Mesenchymal stem cell (in vitro differentiated cells and primary cell): ENCODE results near the gene ASAP2.

ENCODE experiments used
- DNase-seq: peaks from one replicate; pipeline ENCODE4 v3.0.0-alpha.2; 2013
- H2AFZ ChIP-seq: one replicate; pipeline ENCODE4 v1.6.1; 2013; ENCODE audit warnings: low read depth, mild to moderate bottlenecking, control low read depth, inconsistent platforms, low read length, moderate library complexity
- H2AK5ac ChIP-seq: 2 replicates; pipeline ENCODE4 v1.6.1; 2013; ENCODE audit warnings: low read length, moderate library complexity, mild to moderate bottlenecking, inconsistent platforms; ENCODE audit not compliant: severe bottlenecking
- H2BK120ac ChIP-seq: one replicate; pipeline ENCODE4 v1.6.1; 2013; ENCODE audit warnings: low read depth, mild to moderate bottlenecking, inconsistent platforms, low read length, moderate library complexity
- H2BK12ac ChIP-seq, 2 experiments: one replicate each; pipeline ENCODE4 v1.6.1; 2013; ENCODE audit warnings: inconsistent platforms in 2 of 2, low read length in 2 of 2, mild to moderate bottlenecking in 2 of 2, moderate library complexity in 2 of 2, control low read depth in 1 of 2
- H2BK15ac ChIP-seq: one replicate; pipeline ENCODE4 v1.6.1; 2013; ENCODE audit warnings: mild to moderate bottlenecking, low read depth, inconsistent platforms; ENCODE audit not compliant: poor library complexity, severe bottlenecking
- H2BK5ac ChIP-seq: 2 replicates; pipeline ENCODE4 v1.6.1; 2013; ENCODE audit warnings: low read depth, mild to moderate bottlenecking, low read length, control low read depth, inconsistent platforms; ENCODE audit not compliant: poor library complexity, severe bottlenecking
- H3K14ac ChIP-seq, 2 experiments: one replicate each; pipeline ENCODE4 v1.6.1; 2013; ENCODE audit warnings: inconsistent platforms in 2 of 2, low read length in 2 of 2, control low read depth in 1 of 2, mild to moderate bottlenecking in 1 of 2, moderate library complexity in 1 of 2
- H3K18ac ChIP-seq, 2 experiments: one replicate each; pipeline ENCODE4 v1.6.1; 2013; ENCODE audit warnings: inconsistent platforms in 2 of 2, low read length in 2 of 2, control low read depth in 1 of 2, low read depth in 1 of 2, mild to moderate bottlenecking in 1 of 2
- H3K23ac ChIP-seq, 2 experiments: one replicate each; pipeline ENCODE4 v1.6.1; 2013; ENCODE audit warnings: inconsistent platforms in 2 of 2, low read length in 2 of 2, mild to moderate bottlenecking in 2 of 2, moderate library complexity in 2 of 2, control low read depth in 1 of 2
- H3K27ac ChIP-seq: 2 replicates; pipeline ENCODE4 v1.5.1; 2013; ENCODE audit warnings: mild to moderate bottlenecking, moderate library complexity, low read length, control low read depth, inconsistent platforms; ENCODE audit not compliant: poor library complexity, severe bottlenecking
- H3K27me3 ChIP-seq, 2 experiments: 2 replicates each; pipeline versions ENCODE4 v1.6.1 to v1.7.0; 2013; ENCODE audit warnings: low read length in 2 of 2, mild to moderate bottlenecking in 2 of 2, moderate library complexity in 2 of 2, control low read depth in 1 of 2, inconsistent platforms in 1 of 2; ENCODE audit not compliant: control insufficient read depth in 1 of 2, insufficient read depth in 1 of 2
- H3K36me3 ChIP-seq, 2 experiments: 2 replicates each; pipeline versions ENCODE4 v1.6.1 to v1.7.0; 2013; ENCODE audit warnings: low read length in 2 of 2, control low read depth in 1 of 2, inconsistent platforms in 1 of 2, low read depth in 1 of 2, mild to moderate bottlenecking in 1 of 2; ENCODE audit not compliant: insufficient read depth in 2 of 2, control insufficient read depth in 1 of 2
- H3K4ac ChIP-seq, 2 experiments: one replicate each; pipeline ENCODE4 v1.6.1; 2013; ENCODE audit warnings: inconsistent platforms in 2 of 2, low read length in 2 of 2, mild to moderate bottlenecking in 2 of 2, moderate library complexity in 2 of 2, control low read depth in 1 of 2, low read depth in 1 of 2
- H3K4me1 ChIP-seq: 2 replicates; pipeline ENCODE4 v1.6.1; 2013; ENCODE audit warnings: low read depth, low read length, control low read depth; ENCODE audit not compliant: control insufficient read depth, insufficient read depth
- H3K4me2 ChIP-seq: 2 replicates; pipeline ENCODE4 v1.6.1; 2013; ENCODE audit warnings: low read length, mild to moderate bottlenecking, inconsistent platforms; ENCODE audit not compliant: poor library complexity, severe bottlenecking
- H3K4me3 ChIP-seq, 2 experiments: 2 replicates each; pipeline versions ENCODE4 v1.5.1 to v1.7.0; 2013; ENCODE audit warnings: low read length in 2 of 2, mild to moderate bottlenecking in 2 of 2, control low read depth in 1 of 2, low read depth in 1 of 2; ENCODE audit not compliant: insufficient read depth in 1 of 2
- H3K79me1 ChIP-seq: replicated peaks from 2 replicates; pipeline ENCODE4 v1.6.1; 2013; ENCODE audit warnings: mild to moderate bottlenecking, control low read depth, low read length, inconsistent platforms; ENCODE audit not compliant: poor library complexity, severe bottlenecking
- H3K9ac ChIP-seq: 2 replicates; pipeline ENCODE4 v1.7.0; 2013; ENCODE audit warnings: mild to moderate bottlenecking, low read length, moderate library complexity
- H3K9me3 ChIP-seq: 2 replicates; pipeline ENCODE4 v1.7.0; 2013; ENCODE audit warnings: mild to moderate bottlenecking, low read length; ENCODE audit not compliant: control insufficient read depth
- H4K8ac ChIP-seq: one replicate; pipeline ENCODE4 v1.6.1; 2013; ENCODE audit warnings: inconsistent platforms, mild to moderate bottlenecking, low read length, moderate library complexity
- H4K91ac ChIP-seq: one replicate; pipeline ENCODE4 v1.6.1; 2013; ENCODE audit warnings: mild to moderate bottlenecking, low read length, inconsistent platforms
- WGBS: methylation state at CpG from one replicate; pipeline ENCODE4 v1.1.7; 2013; ENCODE audit warnings: mixed read lengths; 5-methylcytosine and 5-hydroxymethylcytosine counted together

Gene ASAP2

DNA sequence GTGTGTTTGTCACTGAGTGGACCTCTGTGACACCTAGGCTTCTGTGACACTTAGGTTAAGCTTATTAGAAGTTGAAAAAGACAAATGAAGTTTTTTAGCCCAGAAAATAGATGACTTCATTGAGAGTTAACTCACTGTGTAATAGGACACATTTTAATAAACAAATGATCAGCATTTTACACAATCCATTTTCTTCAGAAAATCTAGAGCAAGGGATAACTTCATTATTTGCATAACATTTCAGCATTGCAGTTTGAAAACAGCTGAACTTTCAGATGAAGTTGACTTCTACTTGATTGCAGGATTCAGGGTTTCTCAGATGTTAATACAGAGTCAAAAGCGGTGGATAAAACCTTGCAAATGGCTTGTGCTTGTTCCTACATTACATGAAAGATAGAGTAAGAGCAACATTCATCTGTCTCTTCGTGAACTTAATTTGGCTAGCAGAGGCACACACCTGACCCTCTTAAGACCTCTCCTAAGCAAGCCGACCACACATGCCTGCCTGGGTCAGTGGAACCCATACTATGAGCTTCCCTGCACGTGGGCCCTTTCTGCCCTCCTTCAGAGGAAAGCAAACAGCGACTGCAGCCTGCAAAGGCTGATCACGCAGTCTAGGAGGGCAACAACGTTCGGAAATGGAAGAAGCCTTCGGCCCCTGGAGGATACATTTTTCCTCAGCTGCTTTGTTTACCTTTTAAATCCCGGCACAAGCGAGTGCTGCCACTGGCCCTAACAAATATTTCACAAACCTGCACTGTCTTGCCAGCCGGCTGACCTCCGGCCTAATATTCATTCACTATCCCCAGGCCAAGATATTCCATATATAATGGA, 200.1 kb downstream of the ASAP2 start:
- Histone ChIP-seq H2BK15ac (no peak overlapping the region), H3K79me1 (peaks cover 10% of the 10 kb centered on the region), H4K8ac (no peak overlapping the region), H2BK120ac (no peak overlapping the region), H2BK5ac (no peak overlapping the region), H3K18ac (no peak overlapping the region), H3K9ac (no peak overlapping the region), H3K4ac (no peak overlapping the region), H3K4me2 (no peak overlapping the region), H3K23ac (no peak overlapping the region), H3K36me3 (peaks cover 38 to 88% of the 10 kb centered on the region in 2 experiments), H3K9me3 (no peaks in the 10 kb centered on the region), H2BK12ac (no peak overlapping the region), H2AK5ac (no peak overlapping the region), H2AFZ (no peak overlapping the region), H3K27me3 (no peaks in the 10 kb centered on the region), H3K4me1 (peaks cover 4% of the 10 kb centered on the region), H3K14ac (no peak overlapping the region), H3K4me3 (no peak overlapping the region), H4K91ac (no peak overlapping the region), H3K27ac (no peak overlapping the region)
- WGBS = 88% methylated on average over 13 of the region's 13 CpGs
- no peak for DNase-seq

- Histone ChIP-seq H3K18ac (no peak overlapping the region), H3K4ac (no peak overlapping the region), H2AFZ (no peak overlapping the region), H3K79me1 (peaks cover 12% of the 10 kb centered on the region), H3K4me3 (no peak overlapping the region), H2BK15ac (no peak overlapping the region), H3K27me3 (no peaks in the 10 kb centered on the region), H3K4me2 (no peak overlapping the region), H2BK12ac (no peak overlapping the region), H4K8ac (no peak overlapping the region), H3K27ac (no peak overlapping the region), H2AK5ac (no peak overlapping the region), H3K14ac (no peak overlapping the region), H2BK5ac (no peak overlapping the region), H3K9me3 (no peaks in the 10 kb centered on the region), H4K91ac (no peak overlapping the region), H3K9ac (no peak overlapping the region), H3K23ac (no peak overlapping the region), H3K4me1 (peaks cover 4% of the 10 kb centered on the region), H3K36me3 (peaks cover 35 to 89% of the 10 kb centered on the region in 2 experiments), H2BK120ac (no peak overlapping the region)
- 95% methylated on average over 8 of the region's 8 CpGs for WGBS
- no peak for DNase-seq
Observed at GRCh38 chr2:9407363-9407811, 200.8 kb downstream of the ASAP2 start.

GRCh38 chr2:9408641-9409151, 202.1 kb downstream of the ASAP2 start:
- H3K9me3 ChIP-seq = no peaks in the 10 kb centered on the region
- peaks cover 4% of the 10 kb centered on the region for H3K4me1 ChIP-seq
- H3K4me3 ChIP-seq = no peak overlapping the region
- no peak overlapping the region for H3K18ac ChIP-seq
- H3K9ac ChIP-seq = no peak overlapping the region
- H2BK12ac ChIP-seq = no peak overlapping the region
- H3K27me3 ChIP-seq = no peaks in the 10 kb centered on the region
- no peak overlapping the region for H2BK15ac ChIP-seq
- H3K14ac ChIP-seq = no peak overlapping the region
- H3K36me3 ChIP-seq = peaks cover 29 to 87% of the 10 kb centered on the region in 2 experiments
- H3K23ac ChIP-seq = no peak overlapping the region
- no peak overlapping the region for H3K4ac ChIP-seq
- DNase-seq = no peak
- no peak overlapping the region for H2BK5ac ChIP-seq
- no peak overlapping the region for H2BK120ac ChIP-seq
- no peak overlapping the region for H4K8ac ChIP-seq
- H2AFZ ChIP-seq = no peak overlapping the region
- H3K27ac ChIP-seq = no peak overlapping the region
- H3K4me2 ChIP-seq = no peak overlapping the region
- 97% methylated on average over 9 of the region's 9 CpGs for WGBS
- H2AK5ac ChIP-seq = no peak overlapping the region
- H3K79me1 ChIP-seq = peaks cover 12% of the 10 kb centered on the region
- H4K91ac ChIP-seq = no peak overlapping the region

GRCh38 chr2:9410108-9410507, 203.5 kb downstream of the ASAP2 start:
- Histone ChIP-seq H3K4ac (no peak overlapping the region), H4K91ac (no peak overlapping the region), H3K27me3 (no peaks in the 10 kb centered on the region), H3K79me1 (peaks cover 15% of the 10 kb centered on the region), H4K8ac (no peak overlapping the region), H3K4me1 (peaks cover 4% of the 10 kb centered on the region), H2BK5ac (no peak overlapping the region), H2AK5ac (no peak overlapping the region), H3K18ac (no peak overlapping the region), H3K4me3 (no peak overlapping the region), H3K36me3 (peaks cover 29 to 84% of the 10 kb centered on the region in 2 experiments), H2AFZ (no peak overlapping the region), H3K23ac (no peak overlapping the region), H2BK120ac (no peak overlapping the region), H3K9me3 (no peaks in the 10 kb centered on the region), H3K14ac (no peak overlapping the region), H2BK12ac (no peak overlapping the region), H3K27ac (no peak overlapping the region), H3K4me2 (no peak overlapping the region), H2BK15ac (no peak overlapping the region), H3K9ac (no peak overlapping the region)
- DNase-seq = no peak
- WGBS = 100% methylated on average over 3 of the region's 3 CpGs
